GM18499 (cell line): ENCODE measurements around the gene RAPGEF1.

Experiments
- ATAC-seq: cut with Tn5 transposase; IDR thresholded peaks from one replicate; pipeline ENCODE4 v1.9.1; 2021; ENCODE audit warnings: moderate number of reproducible peaks; ENCODE audit not compliant: insufficient read depth, unreplicated experiment

The RAPGEF1 gene

DNA sequence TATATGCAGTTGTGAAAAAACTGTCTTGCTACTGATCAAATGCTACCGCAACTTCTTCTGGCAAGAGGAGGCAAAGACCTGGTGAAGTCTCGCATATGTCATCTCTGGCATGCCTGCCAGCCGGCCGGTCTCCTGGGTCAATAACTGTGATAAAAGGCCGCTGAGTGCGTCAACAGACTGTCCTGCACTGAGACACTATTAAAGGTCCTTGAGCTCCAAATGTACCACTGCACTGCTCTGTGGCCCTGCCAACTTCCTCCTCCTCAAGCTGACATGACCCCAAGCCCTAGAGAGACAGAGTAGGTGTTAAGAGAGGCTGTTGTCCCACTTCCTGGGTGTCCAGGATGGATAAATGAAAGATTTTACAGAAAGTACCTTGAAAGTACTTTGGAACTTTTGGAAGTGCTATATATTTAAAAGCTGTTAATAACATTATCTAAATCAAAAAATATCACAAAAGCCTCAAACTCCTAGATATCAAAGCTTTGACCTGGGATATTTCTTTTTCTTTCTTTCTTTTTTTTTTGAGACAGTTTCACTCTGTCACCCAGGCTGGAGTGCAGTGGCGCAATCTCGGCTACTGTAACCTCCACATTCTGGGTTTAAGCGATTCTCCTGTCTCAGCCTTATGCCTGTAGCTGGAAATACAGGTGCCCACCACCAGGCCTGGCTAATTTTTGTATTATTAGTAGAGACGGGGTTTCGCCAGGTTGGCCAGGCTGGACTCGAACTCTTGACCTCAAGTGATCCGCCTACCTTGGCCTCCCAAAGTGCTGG, 31.5 kb downstream of the RAPGEF1 start:
- ATAC-seq = no peak

DNA sequence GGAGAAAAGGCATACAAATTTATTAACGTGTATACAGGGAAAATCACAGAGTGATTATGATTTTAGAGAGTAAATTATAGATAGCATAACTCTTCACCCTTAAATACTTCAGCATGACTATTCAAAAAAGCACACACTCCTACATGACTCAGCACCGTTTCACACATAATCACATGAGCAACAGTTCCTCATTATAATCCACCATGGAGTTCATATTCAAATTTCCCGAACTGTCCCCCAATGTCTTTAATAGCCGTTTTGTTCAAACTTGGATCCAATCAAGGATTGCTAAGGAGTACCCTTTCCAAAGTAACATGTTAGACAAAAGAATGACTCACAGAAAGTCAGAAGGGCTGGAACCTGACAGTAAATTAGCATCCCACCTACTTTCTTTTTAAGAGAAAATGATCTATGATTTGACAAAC, 32.1 kb downstream of the RAPGEF1 start:
- ATAC-seq = no peak

DNA sequence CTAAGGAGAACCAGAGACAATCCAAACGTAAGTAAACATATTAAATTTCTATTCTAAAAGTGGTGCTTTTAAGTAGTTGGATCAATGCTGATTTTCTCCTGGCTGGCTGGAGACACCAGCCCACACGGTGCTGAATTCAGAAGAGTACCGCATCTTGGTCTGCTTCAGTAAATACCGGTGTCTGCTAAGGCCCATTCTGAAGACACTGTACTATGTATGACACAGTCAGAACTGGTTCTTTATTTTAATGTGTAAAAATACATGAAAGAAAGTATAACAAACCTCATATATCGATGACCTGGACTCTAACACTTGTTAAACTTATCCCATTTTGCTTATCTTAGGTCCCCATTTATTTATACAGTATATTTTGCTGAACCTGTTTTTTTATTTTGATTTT, 32.8 kb downstream of the RAPGEF1 start:
- no peak for ATAC-seq

DNA sequence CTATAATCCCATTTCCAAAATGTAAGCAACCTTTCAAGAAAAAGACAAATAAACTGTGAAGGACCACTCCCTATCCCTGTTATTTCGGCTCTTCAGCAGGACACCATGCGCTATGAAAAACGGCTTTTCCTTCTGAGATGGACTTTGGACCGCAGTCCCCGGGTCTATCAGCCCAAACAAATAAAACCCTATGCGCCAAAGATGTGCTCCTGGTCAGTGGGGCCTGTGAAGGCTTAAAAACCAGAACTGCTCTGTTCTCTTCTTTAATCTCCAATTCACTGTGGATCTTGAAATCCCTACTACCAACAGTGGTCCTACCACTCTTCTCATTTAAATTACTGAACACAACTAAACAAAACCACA, 33.3 kb downstream of the RAPGEF1 start:
- no peak for ATAC-seq

DNA sequence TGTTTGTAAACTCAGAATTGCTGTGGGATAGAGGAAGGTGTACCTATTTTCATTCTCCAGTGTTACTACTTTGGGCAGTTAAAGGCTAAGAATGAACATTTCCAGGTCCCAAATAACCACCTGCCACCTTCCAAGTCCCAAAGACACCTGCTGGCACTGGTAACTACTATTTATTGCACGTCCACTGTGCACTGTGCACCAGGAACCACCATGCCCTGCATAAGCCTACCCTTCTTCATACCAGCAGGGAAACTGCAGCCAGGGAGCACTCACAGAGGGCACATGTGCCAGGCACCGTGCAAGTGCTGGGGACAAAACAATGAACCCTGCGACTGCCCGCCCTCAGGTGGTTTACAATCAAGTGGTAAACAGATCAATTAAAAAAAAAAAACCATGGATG, 34.9 kb downstream of the RAPGEF1 start:
- no peak for ATAC-seq

DNA sequence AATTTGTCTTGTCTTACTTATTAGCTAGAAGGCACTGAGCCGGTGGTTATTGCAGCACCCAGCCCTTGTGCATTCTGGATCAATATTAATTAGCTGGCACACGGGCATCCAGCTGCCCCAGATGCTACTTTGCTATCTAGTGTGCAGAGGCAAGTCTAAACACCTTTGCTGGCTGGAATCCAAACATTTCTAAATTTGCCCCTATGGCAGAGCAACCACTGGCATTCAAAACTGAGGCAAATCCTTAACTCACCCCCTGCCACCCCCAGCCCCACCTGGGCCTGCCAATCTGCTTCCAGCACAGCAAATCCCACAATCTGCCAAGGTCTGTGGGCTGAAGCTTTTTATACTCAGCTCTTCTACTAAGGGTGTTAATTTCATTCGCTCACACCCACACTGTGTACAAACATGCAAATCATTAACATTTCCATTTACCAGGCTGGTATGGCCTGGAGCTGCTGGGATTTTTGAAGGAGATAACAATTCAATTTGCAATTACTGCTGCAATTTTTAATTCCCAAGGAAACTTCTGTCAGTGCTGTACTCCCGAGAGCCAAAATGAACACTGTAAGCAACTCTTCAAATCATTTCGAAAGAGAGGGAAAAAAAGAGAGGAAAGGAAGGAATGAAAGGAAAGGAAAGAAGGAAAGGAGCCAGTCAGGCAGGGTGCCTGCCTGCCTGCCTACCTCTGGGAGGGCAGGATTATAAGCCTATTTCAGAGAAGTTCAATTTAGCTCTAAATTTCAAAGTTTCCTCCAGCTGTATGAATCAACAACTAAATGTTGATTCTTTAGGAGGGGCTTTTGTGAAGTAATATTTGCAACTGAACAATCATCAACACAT, 35.5 kb downstream of the RAPGEF1 start:
- ATAC-seq = no peak

DNA sequence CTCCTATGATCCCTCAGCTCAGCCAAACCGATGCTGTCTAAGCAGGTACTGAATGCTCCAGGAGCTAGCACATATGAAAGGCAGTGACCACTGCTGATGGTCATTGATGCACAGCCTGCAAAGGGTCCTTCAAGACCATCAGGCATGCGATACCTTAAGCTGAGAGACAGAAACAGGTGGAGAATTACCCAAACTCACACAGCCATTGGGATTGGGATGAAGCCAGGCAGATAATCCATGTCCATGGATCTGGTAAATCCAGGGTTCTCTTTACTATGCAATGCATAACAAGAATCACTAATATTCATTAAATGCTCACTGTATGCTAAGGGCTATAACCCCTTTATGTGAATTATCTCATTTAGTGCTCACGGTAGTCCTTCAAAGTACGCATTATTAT, 36.2 kb downstream of the RAPGEF1 start:
- no peak for ATAC-seq

DNA sequence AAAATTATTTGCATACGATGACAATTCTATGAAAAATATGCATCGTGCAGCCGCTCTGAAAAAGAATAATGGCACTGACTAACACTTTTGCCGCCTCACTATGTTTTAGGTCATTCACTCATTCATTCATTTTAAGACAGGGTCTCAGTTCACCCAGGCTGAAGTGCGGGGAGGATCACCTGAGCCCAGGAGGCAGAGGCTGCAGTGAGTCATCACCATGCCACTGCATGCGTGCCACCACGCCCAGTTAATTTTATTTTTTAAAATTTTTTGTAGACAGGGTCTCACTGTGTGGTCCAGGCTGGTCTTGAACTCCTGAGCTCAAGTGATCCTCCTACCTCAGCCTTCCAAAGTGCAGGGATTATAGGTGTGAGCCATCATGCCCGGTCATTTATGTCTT, 37.0 kb downstream of the RAPGEF1 start:
- no peak for ATAC-seq

DNA sequence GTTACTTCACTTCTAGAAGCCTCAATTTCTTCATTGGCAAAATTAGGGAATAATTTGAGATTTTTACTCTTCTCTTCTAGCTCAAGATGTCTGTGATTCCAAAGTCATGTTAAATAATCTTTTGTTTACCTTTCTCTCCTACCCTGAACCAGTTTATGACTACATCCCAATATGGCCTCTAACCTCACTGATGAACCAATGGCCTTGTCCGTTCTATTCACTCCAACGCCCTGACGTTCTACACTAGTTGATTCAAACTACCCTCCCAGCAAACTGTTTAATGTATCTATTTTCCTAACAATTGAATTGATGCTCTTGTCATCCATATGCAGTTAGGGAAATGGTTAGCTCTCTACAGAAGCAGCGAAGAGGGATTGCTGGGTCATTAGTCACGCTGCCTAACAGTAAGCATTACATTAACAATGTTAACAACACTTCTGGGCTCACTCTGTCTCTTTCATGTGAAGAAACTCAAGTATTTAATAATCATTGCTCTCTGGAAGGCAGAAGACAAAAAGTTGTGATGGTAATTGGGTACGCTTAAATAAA, 38.0 kb downstream of the RAPGEF1 start:
- ATAC-seq = no peak

DNA sequence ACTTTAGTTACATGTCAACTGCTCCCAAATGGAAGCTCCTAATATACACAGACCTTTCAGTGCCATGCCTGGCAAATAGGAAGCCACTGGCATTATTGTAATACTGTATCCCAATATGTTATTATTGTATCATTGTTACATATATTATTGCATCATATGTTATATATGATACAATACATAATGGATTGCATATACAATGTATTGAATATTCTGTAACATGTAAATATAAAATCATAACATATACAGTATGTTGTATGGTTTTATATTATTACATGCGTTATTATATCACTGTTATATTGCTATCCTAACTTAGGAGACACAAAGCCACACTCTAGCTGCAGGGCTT, 38.5 kb downstream of the RAPGEF1 start:
- no peak for ATAC-seq

DNA sequence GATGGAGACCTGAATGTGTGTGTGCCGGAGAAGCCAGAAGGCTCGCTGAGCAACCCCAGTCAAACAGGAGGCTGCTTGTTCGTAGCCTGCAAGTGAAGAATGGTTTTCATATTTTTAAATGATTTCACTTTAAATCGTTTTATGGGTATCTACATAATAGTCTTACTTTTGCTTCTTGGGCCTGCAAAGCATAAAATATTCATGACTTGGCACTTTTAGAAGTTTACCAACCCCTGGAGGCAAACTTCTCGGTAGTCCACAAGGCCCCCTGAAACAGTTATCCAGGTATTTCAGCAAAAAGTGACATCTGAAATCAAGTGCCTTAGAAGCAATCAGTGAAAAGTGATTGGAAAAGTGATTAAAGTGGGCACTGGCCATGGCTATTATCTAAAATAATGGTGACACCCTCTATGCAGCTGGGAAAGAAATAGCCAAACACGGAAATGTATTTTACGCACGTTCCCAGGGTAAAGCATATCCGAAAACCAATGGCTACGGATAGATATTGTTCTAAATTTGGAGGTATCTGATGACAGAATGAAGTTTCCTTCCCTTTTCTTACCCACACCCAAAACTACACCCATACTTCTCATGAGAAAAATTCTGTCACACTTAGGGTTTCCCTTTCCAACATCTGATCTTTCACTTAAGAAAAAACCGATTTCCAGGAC, 39.0 kb downstream of the RAPGEF1 start:
- no peak for ATAC-seq

DNA sequence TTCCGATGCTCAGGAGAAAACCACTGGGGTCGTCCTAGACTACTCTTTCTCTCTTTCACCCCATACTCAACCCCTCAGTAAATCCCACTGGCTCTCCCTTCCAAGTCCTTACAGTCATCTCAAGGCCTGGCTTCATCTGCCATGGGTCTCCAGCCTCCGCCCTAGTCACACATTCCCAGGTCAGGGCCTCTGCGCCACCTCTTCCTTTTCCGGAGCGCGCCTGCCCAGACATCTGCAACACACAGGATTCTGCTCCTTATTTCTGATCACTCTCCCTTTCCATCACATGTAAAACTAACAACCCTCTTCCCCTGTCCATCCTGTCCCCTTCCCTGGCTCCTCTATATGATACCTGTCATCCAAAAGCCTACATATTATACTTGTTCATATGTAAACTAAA, 39.8 kb downstream of the RAPGEF1 start:
- ATAC-seq = no peak

DNA sequence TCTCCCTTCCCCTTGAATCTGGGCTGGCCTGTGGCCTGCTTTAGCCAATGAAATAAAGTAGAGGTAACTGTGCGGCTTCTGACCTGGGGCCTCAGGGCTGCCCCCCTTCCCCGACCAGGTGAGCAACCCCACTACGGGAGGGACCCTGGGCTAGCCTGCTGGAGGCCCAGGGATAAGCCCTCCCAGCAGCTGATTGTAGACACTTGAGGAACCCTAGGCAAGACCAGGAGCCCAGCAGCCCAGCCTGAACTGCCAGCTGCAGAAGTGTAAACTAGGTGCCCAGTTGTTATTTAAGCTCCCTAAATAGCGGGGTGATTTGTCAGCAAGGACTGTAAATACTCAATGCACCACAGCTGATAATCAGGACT, 41.3 kb downstream of the RAPGEF1 start:
- ATAC-seq = no peak

DNA sequence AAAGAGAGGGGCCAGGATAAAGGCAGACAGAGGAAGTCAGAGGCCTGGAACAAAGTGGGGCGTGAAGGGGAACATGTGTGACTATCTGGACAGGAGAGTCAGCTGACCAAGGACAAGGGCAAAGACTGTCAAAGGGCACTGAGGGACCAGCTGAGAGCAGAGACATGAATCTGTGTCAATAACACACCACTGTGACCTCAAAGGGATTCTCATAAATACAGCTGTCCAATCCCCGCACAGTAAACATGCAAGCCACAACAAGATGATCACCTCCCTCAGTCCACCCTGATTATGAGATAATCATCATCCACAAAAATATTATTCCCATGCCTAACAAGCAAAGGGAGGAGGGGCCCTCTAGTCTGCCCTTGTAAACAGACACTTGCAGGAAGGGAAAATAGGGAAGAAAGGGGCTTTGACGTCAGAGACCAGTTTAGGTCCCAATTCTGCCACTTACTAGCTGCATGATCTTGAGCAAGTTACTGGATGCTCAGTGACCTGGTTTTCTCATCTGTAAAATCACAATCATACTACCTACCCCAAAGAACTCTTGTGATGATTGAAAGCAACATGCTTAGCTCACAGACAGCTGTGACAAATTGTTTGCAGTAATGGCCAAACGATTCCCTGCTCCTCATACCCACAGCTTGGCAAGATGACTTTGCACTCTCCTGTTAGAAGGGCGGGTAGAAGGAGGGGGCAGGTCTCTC, 41.8 kb downstream of the RAPGEF1 start:
- no peak for ATAC-seq

DNA sequence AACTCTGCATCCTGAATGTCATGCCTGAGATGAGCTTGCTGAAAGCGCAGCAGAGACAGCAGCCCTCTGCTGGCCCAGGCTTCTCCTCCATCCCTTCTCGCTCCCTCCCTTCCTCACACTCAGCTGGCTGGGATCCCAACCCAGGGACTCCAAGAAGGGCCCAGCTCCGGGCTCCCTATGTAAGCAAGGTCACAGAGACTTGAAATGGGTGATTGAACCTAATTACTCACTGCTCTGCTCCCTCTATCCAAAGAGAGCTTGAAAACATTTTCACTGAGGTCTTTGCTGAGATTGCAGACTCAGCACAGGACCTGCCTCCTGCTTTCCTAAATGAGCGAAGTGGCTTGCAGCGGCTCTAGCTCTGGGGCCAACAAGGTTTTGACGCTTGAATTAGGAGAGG, 42.8 kb downstream of the RAPGEF1 start:
- no peak for ATAC-seq

DNA sequence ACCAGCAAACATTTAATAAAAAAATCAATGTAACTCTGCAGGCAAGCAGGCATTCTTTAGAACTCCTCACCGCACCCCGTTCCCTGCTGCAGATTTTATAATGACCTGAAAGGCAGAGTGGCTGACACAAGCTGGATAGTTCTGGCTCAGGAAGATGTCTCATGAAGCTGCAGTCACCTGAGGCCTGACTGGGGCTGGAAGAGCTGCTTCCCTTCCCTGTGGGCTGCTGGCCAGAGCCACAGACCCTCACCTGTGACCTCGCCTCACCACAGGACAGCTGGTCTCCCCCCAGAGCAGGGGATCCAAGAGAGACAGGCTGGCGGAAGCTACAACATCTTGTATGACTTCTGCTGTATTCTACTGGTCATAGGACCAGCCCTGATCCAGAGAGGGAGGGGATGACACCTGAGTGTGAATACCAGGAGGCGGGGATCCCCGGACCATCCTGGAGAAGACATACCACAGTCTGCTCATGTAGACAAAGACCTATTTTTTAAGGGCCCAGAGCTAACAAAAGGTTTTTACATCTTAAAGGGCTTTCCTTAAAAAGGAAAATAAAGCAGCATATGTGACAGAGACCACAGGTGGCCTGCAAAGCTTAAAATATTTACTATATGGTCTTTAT, 43.9 kb downstream of the RAPGEF1 start:
- no peak for ATAC-seq

DNA sequence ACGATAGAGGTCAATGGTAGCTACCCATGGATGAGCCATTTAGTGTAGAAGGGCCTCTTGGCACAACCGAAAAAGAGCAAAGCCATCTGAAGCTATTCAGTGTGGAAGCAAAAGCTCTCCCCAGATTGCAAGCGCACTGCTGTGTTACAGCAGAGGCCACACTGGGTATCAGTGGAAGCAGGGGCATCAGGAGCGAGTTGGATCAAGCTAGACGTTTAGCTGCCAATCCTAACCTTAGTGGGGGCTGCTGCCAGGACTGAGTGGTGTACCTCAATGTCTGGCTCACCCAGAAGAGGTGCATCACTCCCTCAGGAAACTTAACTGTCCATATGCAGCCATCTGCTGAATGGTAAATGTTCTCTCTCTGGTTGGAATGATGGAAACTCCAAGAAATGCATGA, 44.5 kb downstream of the RAPGEF1 start:
- ATAC-seq = no peak

DNA sequence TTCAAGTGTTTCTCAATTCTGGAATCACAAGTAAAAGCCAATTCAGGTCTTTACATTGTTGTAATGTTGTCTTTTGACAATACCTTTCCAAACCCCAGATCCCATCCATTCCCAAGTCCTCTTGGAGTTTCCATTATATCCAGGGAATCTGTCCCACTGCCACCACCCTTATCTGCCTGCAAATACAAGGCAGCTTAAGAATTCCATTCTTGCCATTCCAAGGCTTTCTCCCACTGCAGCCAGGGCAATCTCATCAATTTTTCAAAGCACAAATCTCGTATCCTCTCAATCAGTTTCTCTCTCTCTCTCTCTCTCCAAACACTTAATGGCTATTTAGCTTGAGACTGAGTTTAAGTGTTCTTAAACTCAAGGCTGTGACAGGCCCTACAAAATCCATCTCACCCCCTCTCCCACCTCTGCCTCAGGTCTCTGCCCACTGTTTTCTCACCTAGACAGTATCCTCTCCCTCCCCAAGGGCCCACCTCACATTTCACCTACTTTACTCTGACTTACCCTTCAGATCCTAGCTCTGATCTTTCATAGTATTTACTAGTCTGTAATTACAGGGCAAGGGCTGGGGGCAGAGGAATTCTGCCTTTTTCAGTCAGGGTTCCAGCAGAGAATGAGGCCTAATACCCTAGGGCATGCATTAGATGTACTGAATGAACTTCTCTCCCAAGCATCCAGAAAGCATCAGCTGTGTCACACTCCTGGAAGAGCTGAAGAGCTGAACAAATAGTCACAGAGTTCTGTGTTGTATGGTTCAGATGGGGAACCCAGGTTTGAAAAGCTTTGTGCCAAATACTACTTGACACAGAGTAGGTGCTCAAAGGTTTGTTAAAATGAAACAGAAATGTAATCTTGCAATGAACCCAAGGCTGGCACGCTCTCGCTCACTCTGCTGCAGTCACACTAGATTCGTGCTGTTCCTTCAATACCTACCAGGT, 46.0 kb downstream of the RAPGEF1 start:
- no peak for ATAC-seq
